Measurements from ENCODE around the gene GLP2R.
A peak's percentile ranks its signal among the peaks of the same experiment; 100 is the strongest.
"Not testable (repeated sequence)": the region's sequence is repeated elsewhere in the genome, so short reads cannot be mapped to it uniquely, and the experiment has no call there.

The GLP2R gene

GRCh38 chr17:9825641-9826150, at the start of gene GLP2R:
GLP2R (plus strand) TSS chr17:9825924; CDS start chr17:9826064, 140 bp downstream.
- Histone ChIP-seq H3K4me3 (ENCODE audit: low read length) (peak within 1 kb of the TSS; percentile 38), H3K4me1 (ENCODE audit: control insufficient read depth, insufficient read depth, low read length) (no peaks in the 10 kb centered on the region), H3K9ac (ENCODE audit: low read length) (no peak within 1 kb of the TSS), H3K36me3 (ENCODE audit: control insufficient read depth, insufficient read depth, low read length) (no peaks in the 10 kb centered on the region), H3K27ac (ENCODE audit: low read depth, low read length) (no peak within 1 kb of the TSS), H3K27me3 (ENCODE audit: control insufficient read depth, insufficient read depth, low read length) (no peaks in the 10 kb centered on the region)

- Histone ChIP-seq H3K4me1 (ENCODE audit: control insufficient read depth, insufficient read depth, low read length) (no peaks in the 10 kb centered on the region), H3K9ac (ENCODE audit: low read length) (no peak overlapping the region), H3K27ac (ENCODE audit: low read depth, low read length) (no peak overlapping the region), H3K4me3 (ENCODE audit: low read length) (no peak overlapping the region), H3K36me3 (ENCODE audit: control insufficient read depth, insufficient read depth, low read length) (no peaks in the 10 kb centered on the region), H3K27me3 (ENCODE audit: control insufficient read depth, insufficient read depth, low read length) (no peaks in the 10 kb centered on the region)
Observed at GRCh38 chr17:9776911-9777310, 48.8 kb upstream of the GLP2R start.

- Histone ChIP-seq H3K9ac (ENCODE audit: low read length) (no peak overlapping the region), H3K27ac (ENCODE audit: low read depth, low read length) (no peak overlapping the region), H3K4me3 (ENCODE audit: low read length) (no peak overlapping the region), H3K27me3 (ENCODE audit: control insufficient read depth, insufficient read depth, low read length) (no peaks in the 10 kb centered on the region), H3K36me3 (ENCODE audit: control insufficient read depth, insufficient read depth, low read length) (no peaks in the 10 kb centered on the region), H3K4me1 (ENCODE audit: control insufficient read depth, insufficient read depth, low read length) (no peaks in the 10 kb centered on the region)
Observed at GRCh38 chr17:9780552-9780951, 45.2 kb upstream of the GLP2R start.

- Histone ChIP-seq H3K4me3 (ENCODE audit: low read length) (no peak overlapping the region), H3K36me3 (ENCODE audit: control insufficient read depth, insufficient read depth, low read length) (no peaks in the 10 kb centered on the region), H3K9ac (ENCODE audit: low read length) (no peak overlapping the region), H3K27me3 (ENCODE audit: control insufficient read depth, insufficient read depth, low read length) (no peaks in the 10 kb centered on the region), H3K4me1 (ENCODE audit: control insufficient read depth, insufficient read depth, low read length) (no peaks in the 10 kb centered on the region), H3K27ac (ENCODE audit: low read depth, low read length) (no peak overlapping the region)
Observed at GRCh38 chr17:9783050-9783449, 42.7 kb upstream of the GLP2R start.

GRCh38 chr17:9783465-9783864, 42.3 kb upstream of the GLP2R start:
- H3K4me3 ChIP-seq (ENCODE audit: low read length); H3K9ac ChIP-seq (ENCODE audit: low read length); H3K36me3 ChIP-seq (ENCODE audit: control insufficient read depth, insufficient read depth, low read length); H3K27ac ChIP-seq (ENCODE audit: low read depth, low read length); H3K27me3 ChIP-seq (ENCODE audit: control insufficient read depth, insufficient read depth, low read length); H3K4me1 ChIP-seq (ENCODE audit: control insufficient read depth, insufficient read depth, low read length): not testable (repeated sequence)

GRCh38 chr17:9784544-9784943, 41.2 kb upstream of the GLP2R start:
- no peaks in the 10 kb centered on the region for H3K27me3 ChIP-seq (ENCODE audit: control insufficient read depth, insufficient read depth, low read length)
- H3K4me1 ChIP-seq (ENCODE audit: control insufficient read depth, insufficient read depth, low read length) = no peaks in the 10 kb centered on the region
- no peak overlapping the region for H3K9ac ChIP-seq (ENCODE audit: low read length)
- H3K36me3 ChIP-seq (ENCODE audit: control insufficient read depth, insufficient read depth, low read length) = no peaks in the 10 kb centered on the region
- no peak overlapping the region for H3K27ac ChIP-seq (ENCODE audit: low read depth, low read length)
- H3K4me3 ChIP-seq (ENCODE audit: low read length) = no peak overlapping the region

GRCh38 chr17:9788601-9789000, 37.1 kb upstream of the GLP2R start:
- no peaks in the 10 kb centered on the region for H3K36me3 ChIP-seq (ENCODE audit: control insufficient read depth, insufficient read depth, low read length)
- H3K27ac ChIP-seq (ENCODE audit: low read depth, low read length) = no peak overlapping the region
- H3K4me1 ChIP-seq (ENCODE audit: control insufficient read depth, insufficient read depth, low read length) = no peaks in the 10 kb centered on the region
- no peak overlapping the region for H3K9ac ChIP-seq (ENCODE audit: low read length)
- H3K27me3 ChIP-seq (ENCODE audit: control insufficient read depth, insufficient read depth, low read length) = no peaks in the 10 kb centered on the region
- H3K4me3 ChIP-seq (ENCODE audit: low read length) = no peak overlapping the region

- no peak overlapping the region for H3K9ac ChIP-seq (ENCODE audit: low read length)
- H3K4me3 ChIP-seq (ENCODE audit: low read length) = no peak overlapping the region
- H3K27me3 ChIP-seq (ENCODE audit: control insufficient read depth, insufficient read depth, low read length) = no peaks in the 10 kb centered on the region
- H3K36me3 ChIP-seq (ENCODE audit: control insufficient read depth, insufficient read depth, low read length) = no peaks in the 10 kb centered on the region
- H3K4me1 ChIP-seq (ENCODE audit: control insufficient read depth, insufficient read depth, low read length) = no peaks in the 10 kb centered on the region
- H3K27ac ChIP-seq (ENCODE audit: low read depth, low read length) = no peak overlapping the region
Observed at GRCh38 chr17:9790316-9790715, 35.4 kb upstream of the GLP2R start.

GRCh38 chr17:9790889-9791876, 34.5 kb upstream of the GLP2R start, which contains the start of gene DHRS7C:
DHRS7C (minus strand) TSS chr17:9791592; CDS start chr17:9791284, 308 bp downstream.
- no peaks in the 10 kb centered on the region for H3K4me1 ChIP-seq (ENCODE audit: control insufficient read depth, insufficient read depth, low read length)
- H3K4me3 ChIP-seq (ENCODE audit: low read length) = no peak within 1 kb of the TSS
- H3K36me3 ChIP-seq (ENCODE audit: control insufficient read depth, insufficient read depth, low read length) = no peaks in the 10 kb centered on the region
- H3K27ac ChIP-seq (ENCODE audit: low read depth, low read length) = no peak within 1 kb of the TSS
- no peak within 1 kb of the TSS for H3K9ac ChIP-seq (ENCODE audit: low read length)
- no peaks in the 10 kb centered on the region for H3K27me3 ChIP-seq (ENCODE audit: control insufficient read depth, insufficient read depth, low read length)

- Histone ChIP-seq H3K27me3 (ENCODE audit: control insufficient read depth, insufficient read depth, low read length) (no peaks in the 10 kb centered on the region), H3K36me3 (ENCODE audit: control insufficient read depth, insufficient read depth, low read length) (no peaks in the 10 kb centered on the region), H3K27ac (ENCODE audit: low read depth, low read length) (no peak overlapping the region), H3K9ac (ENCODE audit: low read length) (no peak overlapping the region), H3K4me3 (ENCODE audit: low read length) (no peak overlapping the region), H3K4me1 (ENCODE audit: control insufficient read depth, insufficient read depth, low read length) (no peaks in the 10 kb centered on the region)
Observed at GRCh38 chr17:9792181-9792840, 33.4 kb upstream of the GLP2R start.

GRCh38 chr17:9798008-9798407, 27.7 kb upstream of the GLP2R start:
- Histone ChIP-seq H3K27ac (ENCODE audit: low read depth, low read length) (no peak overlapping the region), H3K36me3 (ENCODE audit: control insufficient read depth, insufficient read depth, low read length) (no peaks in the 10 kb centered on the region), H3K4me1 (ENCODE audit: control insufficient read depth, insufficient read depth, low read length) (no peaks in the 10 kb centered on the region), H3K27me3 (ENCODE audit: control insufficient read depth, insufficient read depth, low read length) (no peaks in the 10 kb centered on the region), H3K9ac (ENCODE audit: low read length) (no peak overlapping the region), H3K4me3 (ENCODE audit: low read length) (no peak overlapping the region)

GRCh38 chr17:9798724-9799123, 27.0 kb upstream of the GLP2R start:
- Histone ChIP-seq H3K27ac (ENCODE audit: low read depth, low read length) (no peak overlapping the region), H3K4me1 (ENCODE audit: control insufficient read depth, insufficient read depth, low read length) (no peaks in the 10 kb centered on the region), H3K36me3 (ENCODE audit: control insufficient read depth, insufficient read depth, low read length) (no peaks in the 10 kb centered on the region), H3K27me3 (ENCODE audit: control insufficient read depth, insufficient read depth, low read length) (no peaks in the 10 kb centered on the region), H3K4me3 (ENCODE audit: low read length) (no peak overlapping the region), H3K9ac (ENCODE audit: low read length) (no peak overlapping the region)
